Stomach (tissue), 9 donors: Measurements from ENCODE around the gene ARHGAP10. TPM values are rescaled to one million over a fixed set of nuclear protein-coding genes. Genes with fewer than 3 reads are reported as not detected.

Experiments used
- DNase-seq, 2 donors: peaks; one replicate each; pipeline versions ENCODE4 v3.0.0 to v3.0.0-alpha.2; 2013 to 2019
- H3K27ac ChIP-seq, 5 donors: fragments of 200-600 bp in 4 of 5; sonication (generic) in 4 of 5; one replicate each; pipeline ENCODE4 v1.5.1; 2013 to 2019; ENCODE audit warnings: mild to moderate bottlenecking in 1 of 5, moderate library complexity in 1 of 5
- H3K27me3 ChIP-seq, 3 donors: fragments of 200-600 bp; sonication (generic); one replicate each; pipeline ENCODE4 v1.5.1; 2017 to 2019; ENCODE audit warnings: mixed run types in 1 of 3
- H3K36me3 ChIP-seq, 4 donors: fragments of 200-600 bp; sonication (generic); 1 replicate in 3 of 4; 2 replicates in 1 of 4; pipeline ENCODE4 v1.5.1; 2016 to 2019
- H3K4me1 ChIP-seq, 4 donors: fragments of 200-600 bp; sonication (generic); one replicate each; pipeline ENCODE4 v1.5.1; 2016 to 2019
- H3K4me3 ChIP-seq, 4 donors: fragments of 200-600 bp; sonication (generic) in 3 of 4; one replicate each; pipeline ENCODE4 v1.5.1; 2016 to 2019; ENCODE audit warnings: mild to moderate bottlenecking in 1 of 4
- H3K9me3 ChIP-seq, 4 donors: fragments of 200-600 bp; sonication (generic); one replicate each; pipeline ENCODE4 v1.5.1; 2016 to 2019
- CTCF ChIP-seq, 7 experiments: fragments of 450-650 bp in 4 of 7; fragments of 200-600 bp in 3 of 7; sonication (generic) in 3 of 7; IDR thresholded peaks; one replicate each; pipeline ENCODE4 v1.5.1; 2016 to 2019; ENCODE audit warnings: antibody characterized with exemption in 7 of 7, control low read depth in 2 of 7, mild to moderate bottlenecking in 1 of 7
- EP300 ChIP-seq: sonication (generic); formaldehyde crosslinking; IDR thresholded peaks from one replicate; pipeline ENCODE4 v1.6.1; 2017; ENCODE audit warnings: antibody characterized with exemption
- POLR2A ChIP-seq, 4 donors: fragments of 450-650 bp; IDR thresholded peaks; one replicate each; pipeline ENCODE4 v1.6.1; 2016; ENCODE audit warnings: antibody characterized with exemption in 4 of 4, control low read depth in 2 of 4, mild to moderate bottlenecking in 1 of 4, moderate library complexity in 1 of 4
- POLR2AphosphoS5 ChIP-seq, 3 donors: sonication (generic); formaldehyde crosslinking; IDR thresholded peaks; one replicate each; pipeline ENCODE4 v1.6.1; 2016; ENCODE audit warnings: antibody characterized with exemption in 3 of 3
- WGBS, 5 donors: extraction: QIAGEN DNeasy Blood & Tissue Kit in 3 of 5; methylation state at CpG; one replicate each; pipeline versions ENCODE4 v1.1.5 to v1.1.7; 2013 to 2018; 5-methylcytosine and 5-hydroxymethylcytosine counted together
- intact Hi-C: fragments of 100-400 bp; cut with DNase I; formaldehyde crosslinking; loops from one replicate; pipeline ENCODE4 v1.15.1; 2023; ENCODE audit warnings: low total_unique reads
- polyA plus RNA-seq, 3 donors: library from polyadenylated mRNA; stranded (reverse); fragments of 200-250 nt; gene quantifications; one replicate each; pipeline ENCODE4 v1.2.3, GENCODE V29; 2013
- total RNA-seq, 5 donors: library from RNA; depleted of rRNA; stranded (reverse); fragments of >200 nt; gene quantifications; one replicate each; pipeline versions ENCODE4 v1.1.0 to v1.2.3, GENCODE V29; 2014 to 2016
- donor health status: healthy with polysubstance abuse.
- donor health status: Bipolar disorder and iron deficiency.
- donor health status: healthy.

ARHGAP10 gene
- total and polyA plus RNA-seq, 8 donors: 18.1 to 117 (median 43.9) TPM

- TF ChIP-seq CTCF (IDR thresholded peaks at IDR 0.05): no peak
- TF ChIP-seq EP300: no peak
- TF ChIP-seq POLR2AphosphoS5 (IDR thresholded peaks at IDR 0.05): no peak
- TF ChIP-seq POLR2A (IDR thresholded peaks at IDR 0.05): no peak
- Histone ChIP-seq H3K27ac (no peak overlapping the region), H3K9me3 (no peaks in the 10 kb centered on the region), H3K4me3 (no peak overlapping the region), H3K27me3 (no peaks in the 10 kb centered on the region), H3K4me1 (peaks cover 0 to 57% (median 27%) of the 10 kb centered on the region in 4 donors), H3K36me3 (peaks cover 24 to 79% (median 50%) of the 10 kb centered on the region in 4 donors)
- 69 to 75% (median 75%) methylated on average over 11 to 13 of the region's 13 CpGs for WGBS, 5 donors
- intact Hi-C loops: no loop called here
- no peak for DNase-seq
Observed at GRCh38 chr4:148068065-148068911, 336.4 kb downstream of the ARHGAP10 start.

GRCh38 chr4:148069086-148069894 is 337.4 kb downstream of the ARHGAP10 start:
- Histone ChIP-seq H3K27ac (no peak overlapping the region), H3K4me1 (peaks cover 0 to 57% (median 25%) of the 10 kb centered on the region in 4 donors), H3K9me3 (peaks cover 0 to 2% (median 0%) of the 10 kb centered on the region in 4 donors), H3K4me3 (no peak overlapping the region), H3K36me3 (peaks cover 28 to 79% (median 50%) of the 10 kb centered on the region in 4 donors), H3K27me3 (no peaks in the 10 kb centered on the region)
- 85 to 93% (median 92%) methylated on average over 11 of the region's 11 CpGs for WGBS, 5 donors
- TF ChIP-seq EP300: no peak
- TF ChIP-seq POLR2AphosphoS5 (IDR thresholded peaks at IDR 0.05): no peak
- TF ChIP-seq POLR2A (IDR thresholded peaks at IDR 0.05): no peak
- TF ChIP-seq CTCF (IDR thresholded peaks at IDR 0.05): no peak
- intact Hi-C loops: no loop called here
- no peak for DNase-seq

- peaks cover 0 to 8% (median 0%) of the 10 kb centered on the region in 4 donors for H3K9me3 ChIP-seq
- no peak for DNase-seq
- TF ChIP-seq POLR2AphosphoS5 (IDR thresholded peaks at IDR 0.05) (no peak), POLR2A (IDR thresholded peaks at IDR 0.05) (no peak), CTCF (IDR thresholded peaks at IDR 0.05) (no peak), EP300 (no peak)
- intact Hi-C loops: no loop called here
- peaks cover 0 to 52% (median 23%) of the 10 kb centered on the region in 4 donors for H3K4me1 ChIP-seq
- no peak overlapping the region for H3K27ac ChIP-seq
- no peak overlapping the region for H3K4me3 ChIP-seq
- 48 to 70% (median 55%) methylated on average over 3 of the region's 3 CpGs for WGBS, 5 donors
- peaks cover 28 to 79% (median 51%) of the 10 kb centered on the region in 4 donors for H3K36me3 ChIP-seq
- H3K27me3 ChIP-seq: no peaks in the 10 kb centered on the region
Observed at GRCh38 chr4:148069895-148070178, 337.9 kb downstream of the ARHGAP10 start.

GRCh38 chr4:148071009-148071408 is 339.1 kb downstream of the ARHGAP10 start:
- H3K4me1 ChIP-seq: peaks cover 0 to 41% (median 23%) of the 10 kb centered on the region in 4 donors
- no peak overlapping the region for H3K27ac ChIP-seq
- H3K27me3 ChIP-seq: no peaks in the 10 kb centered on the region
- WGBS, 5 donors: 85 to 95% (median 93%) methylated on average over 4 of the region's 4 CpGs
- no peak for TF ChIP-seq POLR2A (IDR thresholded peaks at IDR 0.05)
- TF ChIP-seq POLR2AphosphoS5 (IDR thresholded peaks at IDR 0.05): no peak
- no peak for TF ChIP-seq EP300
- TF ChIP-seq CTCF (IDR thresholded peaks at IDR 0.05): no peak
- peaks cover 31 to 79% (median 52%) of the 10 kb centered on the region in 4 donors for H3K36me3 ChIP-seq
- DNase-seq: no peak
- H3K9me3 ChIP-seq: peaks cover 0 to 15% (median 4%) of the 10 kb centered on the region in 4 donors
- intact Hi-C loops: no loop called here
- no peak overlapping the region for H3K4me3 ChIP-seq
